H9 (cell line): ENCODE measurements around the gene NEK5. TPM values are rescaled to one million over a fixed set of nuclear protein-coding genes. Genes with fewer than 3 reads are reported as not detected.

ENCODE experiments used
- DNase-seq: peaks from one replicate; pipeline ENCODE4 v3.0.0-alpha.2; 2017
- H2AFZ ChIP-seq: one replicate; pipeline ENCODE4 v1.6.1; 2013; ENCODE audit warnings: mild to moderate bottlenecking, low read length, control low read depth, moderate library complexity
- H2AK5ac ChIP-seq: 2 replicates; pipeline ENCODE4 v1.6.1; 2013; ENCODE audit warnings: low read length, control low read depth, mixed read lengths; ENCODE audit not compliant: insufficient read length
- H2BK120ac ChIP-seq: one replicate; pipeline ENCODE4 v1.6.1; 2013; ENCODE audit warnings: low read depth, mild to moderate bottlenecking, low read length, control low read depth, inconsistent platforms; ENCODE audit not compliant: poor library complexity, severe bottlenecking
- H2BK12ac ChIP-seq: 2 replicates; pipeline ENCODE4 v1.6.1; 2013; ENCODE audit warnings: low read length, control low read depth, mixed read lengths, low read depth; ENCODE audit not compliant: insufficient read length
- H2BK15ac ChIP-seq: 2 replicates; pipeline ENCODE4 v1.6.1; 2013; ENCODE audit warnings: low read depth, low read length, control low read depth
- H2BK20ac ChIP-seq: one replicate; pipeline ENCODE4 v1.6.1; 2013; ENCODE audit warnings: low read depth, mild to moderate bottlenecking, low read length, control low read depth, inconsistent platforms; ENCODE audit not compliant: poor library complexity, severe bottlenecking
- H2BK5ac ChIP-seq: 2 replicates; pipeline ENCODE4 v1.6.1; 2013; ENCODE audit warnings: low read length, control low read depth, mixed read lengths; ENCODE audit not compliant: insufficient read length
- H3K14ac ChIP-seq: 2 replicates; pipeline ENCODE4 v1.6.1; 2013; ENCODE audit warnings: low read length, control low read depth; ENCODE audit not compliant: insufficient read depth
- H3K18ac ChIP-seq: 2 replicates; pipeline ENCODE4 v1.6.1; 2013; ENCODE audit warnings: low read depth, mild to moderate bottlenecking, mixed read lengths, low read length, control low read depth; ENCODE audit not compliant: insufficient read length
- H3K23ac ChIP-seq: 2 replicates; pipeline ENCODE4 v1.6.1; 2013; ENCODE audit warnings: low read length, control low read depth, mixed read lengths, low read depth; ENCODE audit not compliant: insufficient read length
- H3K23me2 ChIP-seq: 2 replicates; pipeline ENCODE4 v1.6.1; 2013; ENCODE audit warnings: low read depth, mild to moderate bottlenecking, mixed read lengths, low read length, control low read depth; ENCODE audit not compliant: insufficient read length, poor library complexity, severe bottlenecking
- H3K27ac ChIP-seq: 2 replicates; pipeline ENCODE4 v1.5.1; 2013; ENCODE audit warnings: low read length, control low read depth, mixed read lengths, low read depth; ENCODE audit not compliant: insufficient read length
- H3K27me3 ChIP-seq: 2 replicates; pipeline ENCODE4 v1.6.1; 2013; ENCODE audit warnings: low read length, control low read depth, inconsistent platforms; ENCODE audit not compliant: insufficient read depth
- H3K4ac ChIP-seq: 2 replicates; pipeline ENCODE4 v1.6.1; 2013; ENCODE audit warnings: low read depth, mild to moderate bottlenecking, control low read depth, inconsistent platforms, low read length, moderate library complexity
- H3K4me1 ChIP-seq: 2 replicates; pipeline ENCODE4 v1.6.1; 2013; ENCODE audit warnings: low read length, control low read depth, inconsistent platforms; ENCODE audit not compliant: insufficient read depth
- H3K4me2 ChIP-seq: 2 replicates; pipeline ENCODE4 v1.6.1; 2013; ENCODE audit warnings: low read length, control low read depth, mixed read lengths; ENCODE audit not compliant: insufficient read length, insufficient read depth
- H3K56ac ChIP-seq: 2 replicates; pipeline ENCODE4 v1.6.1; 2013; ENCODE audit warnings: low read depth, mild to moderate bottlenecking, mixed read lengths, low read length, control low read depth; ENCODE audit not compliant: insufficient read length
- H3K79me1 ChIP-seq: 2 replicates; pipeline ENCODE4 v1.6.1; 2013; ENCODE audit warnings: low read depth, mild to moderate bottlenecking, moderate library complexity, low read length, control low read depth, inconsistent platforms; ENCODE audit not compliant: insufficient read depth, poor library complexity, severe bottlenecking
- H3K79me2 ChIP-seq: 2 replicates; pipeline ENCODE4 v1.6.1; 2013; ENCODE audit warnings: low read length, control low read depth, inconsistent platforms; ENCODE audit not compliant: insufficient read depth
- H3K9ac ChIP-seq: 2 replicates; pipeline ENCODE4 v1.6.1; 2013; ENCODE audit warnings: low read length, control low read depth, mixed read lengths; ENCODE audit not compliant: insufficient read length; ENCODE audit errors: extremely low read depth
- H3K9me3 ChIP-seq: one replicate; pipeline ENCODE4 v1.6.1; 2013; ENCODE audit warnings: low read depth, low read length, inconsistent platforms; ENCODE audit not compliant: control insufficient read depth
- H3T11ph ChIP-seq: one replicate; pipeline ENCODE4 v1.6.1; 2013; ENCODE audit warnings: mild to moderate bottlenecking, low read length, control low read depth, inconsistent platforms
- H4K20me1 ChIP-seq: one replicate; pipeline ENCODE4 v1.6.1; 2013; ENCODE audit not compliant: control insufficient read depth, insufficient read length, insufficient read depth
- H4K5ac ChIP-seq: 2 replicates; pipeline ENCODE4 v1.6.1; 2013; ENCODE audit warnings: low read depth, mild to moderate bottlenecking, mixed read lengths, low read length, control low read depth; ENCODE audit not compliant: insufficient read length
- H4K8ac ChIP-seq: replicated peaks from 2 replicates; pipeline ENCODE4 v1.6.1; 2013; ENCODE audit warnings: low read length, control low read depth, mixed read lengths, low read depth; ENCODE audit not compliant: insufficient read length
- H4K91ac ChIP-seq: 2 replicates; pipeline ENCODE4 v1.6.1; 2013; ENCODE audit warnings: low read depth, mild to moderate bottlenecking, moderate library complexity, mixed read lengths, low read length, control low read depth; ENCODE audit not compliant: insufficient read length
- H3K27ac Mint-ChIP-seq, 3 experiments: 2 replicates in 2 of 3; 3 replicates in 1 of 3; pipeline ENCODE4 v1.8.0; 2020 to 2021; ENCODE audit warnings: mixed read lengths in 3 of 3, mild to moderate bottlenecking in 1 of 3, moderate library complexity in 1 of 3
- H3K27me3 Mint-ChIP-seq: 2 replicates; pipeline ENCODE4 v1.8.0; 2021; ENCODE audit warnings: low read depth, mild to moderate bottlenecking, moderate library complexity, mixed read lengths
- H3K36me3 Mint-ChIP-seq, 3 experiments: 2 replicates in 2 of 3; 3 replicates in 1 of 3; pipeline ENCODE4 v1.8.0; 2020 to 2021; ENCODE audit warnings: low read depth in 3 of 3, mixed read lengths in 3 of 3; ENCODE audit not compliant: insufficient read depth in 1 of 3
- H3K4me1 Mint-ChIP-seq, 2 experiments: 2 replicates each; pipeline ENCODE4 v1.8.0; 2020; ENCODE audit warnings: mixed read lengths in 2 of 2
- H3K4me3 Mint-ChIP-seq, 2 experiments: 2 replicates in 1 of 2; 3 replicates in 1 of 2; pipeline ENCODE4 v1.8.0; 2020 to 2021; ENCODE audit warnings: mild to moderate bottlenecking in 2 of 2, mixed read lengths in 2 of 2, moderate library complexity in 1 of 2
- H3K9me3 Mint-ChIP-seq, 2 experiments: 2 replicates in 1 of 2; 3 replicates in 1 of 2; pipeline ENCODE4 v1.8.0; 2020; ENCODE audit warnings: mild to moderate bottlenecking in 2 of 2, mixed read lengths in 2 of 2, moderate library complexity in 1 of 2
- WGBS: extraction: QIAGEN DNeasy Blood & Tissue Kit; methylation state at CpG from one replicate; pipeline ENCODE4 v1.1.7; 2013; ENCODE audit warnings: missing lambda C conversion rate, low lambda C conversion rate, mixed read lengths; ENCODE audit not compliant: insufficient read length; ENCODE audit errors: extremely low coverage; 5-methylcytosine and 5-hydroxymethylcytosine counted together
- total RNA-seq: library from RNA; stranded (reverse); gene quantifications from 2 replicates; pipeline ENCODE4 v1.2.1, GENCODE V29; 2021
- TF ChIP-seq, protein P1 (sequence below): fragments of 200-600 bp; sonication (generic); conservative IDR thresholded peaks from 3 replicates; pipeline ENCODE4 v1.8.0; 2021; ENCODE audit warnings: antibody characterized with exemption, mild to moderate bottlenecking

Gene NEK5
- total RNA-seq, 1 experiment from 2014 or later = 0.26 TPM

- Histone ChIP-seq H2BK12ac (no peak overlapping the region), H3K14ac (no peak overlapping the region), H4K5ac (no peak overlapping the region), H2BK15ac (no peak overlapping the region), H4K91ac (no peak overlapping the region), H2BK20ac (no peak overlapping the region), H3T11ph (no peak overlapping the region), H3K79me2 (no peaks in the 10 kb centered on the region), H4K20me1 (no peaks in the 10 kb centered on the region), H3K27ac (no peak overlapping the region), H3K27me3 (no peaks in the 10 kb centered on the region), H3K4me2 (no peak overlapping the region), H3K18ac (no peak overlapping the region), H3K9ac (no peak overlapping the region), H4K8ac (no peak overlapping the region), H3K79me1 (no peaks in the 10 kb centered on the region), H2BK120ac (no peak overlapping the region), H2BK5ac (no peak overlapping the region), H3K56ac (no peak overlapping the region), H3K4me1 (no peaks in the 10 kb centered on the region), H3K23ac (no peak overlapping the region), H2AK5ac (no peak overlapping the region), H3K9me3 (no peaks in the 10 kb centered on the region), H3K4ac (no peak overlapping the region), H3K23me2 (no peaks in the 10 kb centered on the region), H2AFZ (no peak overlapping the region)
- Mint-ChIP-seq H3K9me3 (no peaks in the 10 kb centered on the region), H3K4me1 (no peaks in the 10 kb centered on the region; a peak in 1 of 4 replicates), H3K36me3 (no peaks in the 10 kb centered on the region), H3K27ac (no peak overlapping the region), H3K4me3 (no peak overlapping the region), H3K27me3 (no peaks in the 10 kb centered on the region)
- no CpG with 5 or more reads among the region's 2 CpGs for WGBS
- TF ChIP-seq, protein P1, sequence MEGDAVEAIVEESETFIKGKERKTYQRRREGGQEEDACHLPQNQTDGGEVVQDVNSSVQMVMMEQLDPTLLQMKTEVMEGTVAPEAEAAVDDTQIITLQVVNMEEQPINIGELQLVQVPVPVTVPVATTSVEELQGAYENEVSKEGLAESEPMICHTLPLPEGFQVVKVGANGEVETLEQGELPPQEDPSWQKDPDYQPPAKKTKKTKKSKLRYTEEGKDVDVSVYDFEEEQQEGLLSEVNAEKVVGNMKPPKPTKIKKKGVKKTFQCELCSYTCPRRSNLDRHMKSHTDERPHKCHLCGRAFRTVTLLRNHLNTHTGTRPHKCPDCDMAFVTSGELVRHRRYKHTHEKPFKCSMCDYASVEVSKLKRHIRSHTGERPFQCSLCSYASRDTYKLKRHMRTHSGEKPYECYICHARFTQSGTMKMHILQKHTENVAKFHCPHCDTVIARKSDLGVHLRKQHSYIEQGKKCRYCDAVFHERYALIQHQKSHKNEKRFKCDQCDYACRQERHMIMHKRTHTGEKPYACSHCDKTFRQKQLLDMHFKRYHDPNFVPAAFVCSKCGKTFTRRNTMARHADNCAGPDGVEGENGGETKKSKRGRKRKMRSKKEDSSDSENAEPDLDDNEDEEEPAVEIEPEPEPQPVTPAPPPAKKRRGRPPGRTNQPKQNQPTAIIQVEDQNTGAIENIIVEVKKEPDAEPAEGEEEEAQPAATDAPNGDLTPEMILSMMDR = no peak
- DNase-seq = no peak
Observed at GRCh38 chr13:52118095-52118494, 10.8 kb downstream of the NEK5 start.
